ENCODE measurements around the gene RAET1G.

- TF ChIP-seq CTCF (IDR thresholded peaks at IDR 0.05) (no peak), POLR2AphosphoS5 (IDR thresholded peaks at IDR 0.05; ENCODE audit: low read depth, low read length) (no peak), REST (IDR thresholded peaks at IDR 0.05; ENCODE audit: insufficient read depth in 1 of 2, low read depth in 2 of 2, low read length in 1 of 2) (no peak), TCF7L2 (IDR thresholded peaks at IDR 0.05; ENCODE audit: low read depth, low read length) (no peak), SIN3A (IDR thresholded peaks at IDR 0.05; ENCODE audit: borderline replicate concordance, insufficient read depth, low read depth, low read length) (no peak)
Observed at GRCh38 chr6:149871182-149871581, 51.7 kb downstream of the RAET1G start.

Measured in Panc1 (cell line).